K562 (cell line): ENCODE results near the gene MTMR6. TPM values are rescaled to one million over a fixed set of nuclear protein-coding genes. Genes with fewer than 3 reads are reported as not detected.

Experiments
- FOSL1 ChIP-seq: fragments of 200-800 bp; sonication (Bioruptor generic); conservative IDR thresholded peaks from 2 replicates; pipeline ENCODE4 v1.6.1; 2016; ENCODE audit warnings: missing genetic modification characterization, missing compliant biosample characterization
- FOXJ2 ChIP-seq: fragments of 200-800 bp; sonication (Bioruptor generic); IDR thresholded peaks from 2 replicates; pipeline ENCODE4 v1.6.1; 2016; ENCODE audit warnings: missing genetic modification characterization, missing compliant biosample characterization
- HDGF ChIP-seq: fragments of 450-650 bp; IDR thresholded peaks from 2 replicates; pipeline ENCODE4 v1.6.1; 2016
- SAFB ChIP-seq: fragments of 200-400 bp; formaldehyde crosslinking; IDR thresholded peaks from 2 replicates; pipeline ENCODE4 v1.6.1; 2017; ENCODE audit warnings: low read depth, low read length, borderline replicate concordance
- SAFB2 ChIP-seq: fragments of 200-400 bp; formaldehyde crosslinking; IDR thresholded peaks from 2 replicates; pipeline ENCODE4 v1.6.1; 2018; ENCODE audit warnings: borderline replicate concordance, low read length, low read depth, moderate library complexity; ENCODE audit not compliant: severe bottlenecking
- SP1 ChIP-seq: sonication (generic); formaldehyde crosslinking; IDR thresholded peaks from 2 replicates; pipeline ENCODE4 v1.8.1; 2022; ENCODE audit warnings: mild to moderate bottlenecking, missing genetic modification reagents
- TAF7 ChIP-seq: fragments of 450-650 bp; IDR thresholded peaks from 2 replicates; pipeline ENCODE4 v1.6.1; 2016; ENCODE audit warnings: missing genetic modification characterization, missing compliant biosample characterization
- ZC3H11A ChIP-seq: IDR thresholded peaks from 2 replicates; pipeline ENCODE4 v1.6.1; 2012; ENCODE audit warnings: low read depth, low read length, improper control_type of control experiment
- ZMIZ1 ChIP-seq, 2 experiments: fragments of 150-350 bp in 1 of 2; IDR thresholded peaks; 2 replicates each; pipeline ENCODE4 v1.6.1; 2012 to 2016; ENCODE audit warnings: low read depth in 2 of 2, low read length in 2 of 2, mild to moderate bottlenecking in 1 of 2, moderate library complexity in 1 of 2
- ZNF217 ChIP-seq: sonication (generic); formaldehyde crosslinking; IDR thresholded peaks from 2 replicates; pipeline ENCODE4 v1.8.0; 2022; ENCODE audit warnings: mild to moderate bottlenecking, missing genetic modification reagents
- ZNF282 ChIP-seq: sonication (generic); formaldehyde crosslinking; IDR thresholded peaks from 2 replicates; pipeline ENCODE4 v1.8.1; 2023; ENCODE audit warnings: missing genetic modification reagents
- ZNF644 ChIP-seq: fragments of 200-800 bp; sonication (Bioruptor generic); IDR thresholded peaks from 2 replicates; pipeline ENCODE4 v1.6.1; 2016; ENCODE audit warnings: low read depth, missing genetic modification characterization, missing compliant biosample characterization
- polyA plus RNA-seq, 8 experiments: library from polyadenylated mRNA; depleted of rRNA in 4 of 8; stranded (reverse) in 5 of 8; unstranded in 3 of 8; fragments of >200 nt; fragmentation: Nextera tagmentation in 2 of 8; fragmentation: Illumina TruSeq in 1 of 8; extraction: Ambion mirVana in 2 of 8; extraction: Trizol in 1 of 8; gene quantifications; 2 replicates each; pipeline versions ENCODE4 v1.2.1 to v1.2.3, GENCODE V29; 2011 to 2014; ENCODE audit warnings: inconsistent platforms in 1 of 8, missing spikeins in 1 of 8
- total RNA-seq, 7 experiments: library from RNA; depleted of rRNA in 6 of 7; stranded (reverse); fragments of >200 nt in 6 of 7; fragmentation: Illumina TruSeq in 2 of 7; extraction: Trizol in 2 of 7; gene quantifications; 2 replicates each; pipeline versions ENCODE4 v1.2.1 to v1.2.3, GENCODE V29; 2011 to 2021; ENCODE audit warnings: low replicate concordance in 1 of 7
- TF ChIP-seq, protein P1 (sequence below): fragments of 150-350 bp; IDR thresholded peaks from 2 replicates; pipeline ENCODE4 v1.6.1; 2014; ENCODE audit warnings: low read depth, mild to moderate bottlenecking, low read length, borderline replicate concordance
- TF ChIP-seq, protein P2 (sequence below): IDR thresholded peaks from 2 replicates; pipeline ENCODE4 v1.6.1; 2012; ENCODE audit warnings: low read depth, low read length, improper control_type of control experiment, borderline replicate concordance
- TF ChIP-seq, protein P3 (sequence below): sonication (generic); formaldehyde crosslinking; IDR thresholded peaks from 2 replicates; pipeline ENCODE4 v1.4.0; 2020; ENCODE audit warnings: mild to moderate bottlenecking, missing genetic modification reagents

MTMR6 gene
- total and polyA plus RNA-seq, 9 of the 15 experiments (the other 6 are each of a cell fraction or from before 2014, with no cell fraction given): 3.9 to 10.8 (median 7.7) TPM

DNA sequence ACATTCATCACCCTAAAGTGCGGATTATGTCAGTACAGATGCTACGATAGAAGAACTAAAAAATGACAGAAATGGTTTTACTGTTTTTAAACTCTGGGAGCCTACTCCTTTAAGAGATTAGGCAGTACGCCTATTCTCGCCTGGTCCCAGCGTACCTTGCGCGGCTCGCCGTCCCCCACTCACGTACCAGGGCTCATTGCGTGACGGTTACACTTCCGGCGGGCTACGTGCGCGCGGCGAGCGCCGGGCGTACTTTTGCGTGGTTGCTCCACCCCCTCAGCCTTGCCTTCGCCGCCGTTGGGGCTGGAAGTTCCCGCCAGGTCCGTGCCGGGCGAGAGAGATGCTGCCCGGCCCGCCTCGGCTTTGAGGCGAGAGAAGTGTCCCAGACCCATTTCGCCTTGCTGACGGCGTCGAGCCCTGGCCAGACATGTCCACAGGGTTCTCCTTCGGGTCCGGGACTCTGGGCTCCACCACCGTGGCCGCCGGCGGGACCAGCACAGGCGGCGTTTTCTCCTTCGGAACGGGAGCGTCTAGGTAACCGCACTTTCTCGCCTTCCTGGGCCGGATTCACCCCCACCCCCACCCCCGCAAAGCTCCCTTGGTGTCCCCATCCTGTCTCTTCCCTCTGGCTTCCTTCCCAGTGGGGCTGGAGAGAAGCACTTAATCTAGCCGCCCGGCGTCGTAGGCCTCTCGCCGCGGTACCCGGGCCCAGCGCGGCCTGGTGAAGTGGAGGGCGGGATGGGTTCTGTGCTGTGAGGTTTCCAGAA lies 14.2 kb upstream of the MTMR6 start, which contains the start of gene NUP58 (continued):
- TF ChIP-seq, protein P1, sequence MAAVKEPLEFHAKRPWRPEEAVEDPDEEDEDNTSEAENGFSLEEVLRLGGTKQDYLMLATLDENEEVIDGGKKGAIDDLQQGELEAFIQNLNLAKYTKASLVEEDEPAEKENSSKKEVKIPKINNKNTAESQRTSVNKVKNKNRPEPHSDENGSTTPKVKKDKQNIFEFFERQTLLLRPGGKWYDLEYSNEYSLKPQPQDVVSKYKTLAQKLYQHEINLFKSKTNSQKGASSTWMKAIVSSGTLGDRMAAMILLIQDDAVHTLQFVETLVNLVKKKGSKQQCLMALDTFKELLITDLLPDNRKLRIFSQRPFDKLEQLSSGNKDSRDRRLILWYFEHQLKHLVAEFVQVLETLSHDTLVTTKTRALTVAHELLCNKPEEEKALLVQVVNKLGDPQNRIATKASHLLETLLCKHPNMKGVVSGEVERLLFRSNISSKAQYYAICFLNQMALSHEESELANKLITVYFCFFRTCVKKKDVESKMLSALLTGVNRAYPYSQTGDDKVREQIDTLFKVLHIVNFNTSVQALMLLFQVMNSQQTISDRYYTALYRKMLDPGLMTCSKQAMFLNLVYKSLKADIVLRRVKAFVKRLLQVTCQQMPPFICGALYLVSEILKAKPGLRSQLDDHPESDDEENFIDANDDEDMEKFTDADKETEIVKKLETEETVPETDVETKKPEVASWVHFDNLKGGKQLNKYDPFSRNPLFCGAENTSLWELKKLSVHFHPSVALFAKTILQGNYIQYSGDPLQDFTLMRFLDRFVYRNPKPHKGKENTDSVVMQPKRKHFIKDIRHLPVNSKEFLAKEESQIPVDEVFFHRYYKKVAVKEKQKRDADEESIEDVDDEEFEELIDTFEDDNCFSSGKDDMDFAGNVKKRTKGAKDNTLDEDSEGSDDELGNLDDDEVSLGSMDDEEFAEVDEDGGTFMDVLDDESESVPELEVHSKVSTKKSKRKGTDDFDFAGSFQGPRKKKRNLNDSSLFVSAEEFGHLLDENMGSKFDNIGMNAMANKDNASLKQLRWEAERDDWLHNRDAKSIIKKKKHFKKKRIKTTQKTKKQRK: no peak
- TF ChIP-seq FOXJ2 (tag) (no peak), ZMIZ1 (IDR thresholded peaks at IDR 0.05; ENCODE audit: low read depth in 2 of 2, low read length in 2 of 2) (no peak), ZNF644 (tag) (no peak), ZNF217 (no peak), ZC3H11A (no peak), FOSL1 (tag) (no peak), SAFB2 (no peak), HDGF (no peak), ZNF282 (CRISPR knock-in tag) (no peak), SAFB (0 out of 2 replicates have a peak, but pooled peaks have one; percentile 44), SP1 (CRISPR knock-in tag) (no peak), TAF7 (no peak)
- TF ChIP-seq, protein P2, sequence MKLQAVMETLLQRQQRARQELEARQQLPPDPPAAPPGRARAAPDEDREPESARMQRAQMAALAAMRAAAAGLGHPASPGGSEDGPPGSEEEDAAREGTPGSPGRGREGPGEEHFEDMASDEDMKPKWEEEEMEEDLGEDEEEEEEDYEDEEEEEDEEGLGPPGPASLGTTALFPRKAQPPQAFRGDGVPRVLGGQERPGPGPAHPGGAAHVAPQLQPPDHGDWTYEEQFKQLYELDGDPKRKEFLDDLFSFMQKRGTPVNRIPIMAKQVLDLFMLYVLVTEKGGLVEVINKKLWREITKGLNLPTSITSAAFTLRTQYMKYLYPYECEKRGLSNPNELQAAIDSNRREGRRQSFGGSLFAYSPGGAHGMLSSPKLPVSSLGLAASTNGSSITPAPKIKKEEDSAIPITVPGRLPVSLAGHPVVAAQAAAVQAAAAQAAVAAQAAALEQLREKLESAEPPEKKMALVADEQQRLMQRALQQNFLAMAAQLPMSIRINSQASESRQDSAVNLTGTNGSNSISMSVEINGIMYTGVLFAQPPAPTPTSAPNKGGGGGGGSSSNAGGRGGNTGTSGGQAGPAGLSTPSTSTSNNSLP: no peak
- TF ChIP-seq, protein P3, sequence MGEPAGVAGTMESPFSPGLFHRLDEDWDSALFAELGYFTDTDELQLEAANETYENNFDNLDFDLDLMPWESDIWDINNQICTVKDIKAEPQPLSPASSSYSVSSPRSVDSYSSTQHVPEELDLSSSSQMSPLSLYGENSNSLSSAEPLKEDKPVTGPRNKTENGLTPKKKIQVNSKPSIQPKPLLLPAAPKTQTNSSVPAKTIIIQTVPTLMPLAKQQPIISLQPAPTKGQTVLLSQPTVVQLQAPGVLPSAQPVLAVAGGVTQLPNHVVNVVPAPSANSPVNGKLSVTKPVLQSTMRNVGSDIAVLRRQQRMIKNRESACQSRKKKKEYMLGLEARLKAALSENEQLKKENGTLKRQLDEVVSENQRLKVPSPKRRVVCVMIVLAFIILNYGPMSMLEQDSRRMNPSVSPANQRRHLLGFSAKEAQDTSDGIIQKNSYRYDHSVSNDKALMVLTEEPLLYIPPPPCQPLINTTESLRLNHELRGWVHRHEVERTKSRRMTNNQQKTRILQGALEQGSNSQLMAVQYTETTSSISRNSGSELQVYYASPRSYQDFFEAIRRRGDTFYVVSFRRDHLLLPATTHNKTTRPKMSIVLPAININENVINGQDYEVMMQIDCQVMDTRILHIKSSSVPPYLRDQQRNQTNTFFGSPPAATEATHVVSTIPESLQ (CRISPR knock-in tag): no peak
